GM03348 (cell line): ENCODE data around the gene ADCK2.
A peak's percentile ranks its signal among the peaks of the same experiment; 100 is the strongest.
"Not testable (repeated sequence)": the region's sequence is repeated elsewhere in the genome, so short reads cannot be mapped to it uniquely, and the experiment has no call there.

Experiments
- DNase-seq: peaks from one replicate; pipeline ENCODE4 v3.0.0; 2012; ENCODE audit warnings: low spot score

Gene ADCK2

DNA sequence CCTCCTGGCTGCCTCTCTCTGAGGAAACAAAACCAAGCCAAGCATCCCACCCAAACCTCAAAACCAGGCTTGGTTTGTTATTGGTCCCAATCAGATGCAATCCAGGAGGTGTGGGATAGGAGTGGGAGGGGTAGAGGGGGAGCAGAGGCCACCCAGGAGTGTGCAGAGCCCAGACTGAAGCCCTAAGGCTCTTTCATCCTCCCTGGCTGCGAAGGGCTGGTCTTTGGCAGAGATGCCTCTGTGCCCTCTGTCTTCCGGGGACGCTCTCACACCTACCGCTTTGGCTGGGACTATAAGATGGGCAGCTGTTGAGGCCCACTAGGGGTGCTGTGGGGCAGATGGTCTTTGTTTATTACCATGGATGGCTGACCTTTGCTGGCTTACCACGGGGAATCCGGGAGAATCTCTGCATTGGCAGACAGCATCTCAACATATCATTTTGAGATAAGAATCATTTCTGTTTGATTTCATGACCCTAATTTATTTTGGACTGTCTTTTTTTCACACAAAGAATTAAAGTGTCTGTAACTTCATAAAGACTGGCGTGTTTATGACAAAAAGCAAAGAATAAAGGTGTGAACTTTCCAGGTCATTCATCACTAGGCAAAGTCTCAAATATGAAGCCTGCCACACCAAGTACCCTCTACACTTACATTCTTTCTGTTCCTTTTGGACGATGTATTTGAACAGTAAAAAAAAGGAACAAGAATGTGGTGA, 25.7 kb upstream of the ADCK2 start:
- DNase-seq, result peak; percentile 57

DNA sequence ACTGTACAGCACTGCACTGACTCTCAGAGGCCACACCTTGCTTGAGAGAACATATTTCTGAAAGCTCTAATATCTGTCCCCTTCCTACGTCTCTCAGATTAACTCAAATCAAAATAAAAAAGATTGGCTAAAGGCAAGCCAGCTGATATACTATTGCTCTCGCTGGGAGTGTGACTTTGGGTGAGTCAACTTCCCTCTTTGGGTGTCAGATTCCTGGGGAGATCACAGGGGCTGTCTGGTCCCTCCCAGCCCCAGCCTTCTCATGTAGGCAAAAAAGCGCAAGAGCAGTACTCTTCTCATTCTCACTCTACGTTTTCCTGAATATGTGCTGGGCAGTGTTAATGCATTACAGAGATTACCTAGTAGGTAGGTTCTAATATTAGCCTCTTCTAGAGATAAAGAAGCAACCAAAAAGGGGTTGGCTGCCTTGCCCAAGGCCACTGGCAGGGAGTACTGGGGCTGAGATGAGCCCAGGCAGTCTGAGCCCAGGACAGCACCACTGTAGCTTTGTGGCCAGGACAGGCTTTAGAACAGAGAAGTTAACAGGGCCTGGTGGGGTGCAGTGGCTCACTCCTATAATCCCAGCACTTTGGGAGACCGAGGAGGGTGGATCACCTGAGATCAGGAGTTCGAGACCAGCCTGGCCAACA, 23.1 kb upstream of the ADCK2 start:
- no peak for DNase-seq

DNA sequence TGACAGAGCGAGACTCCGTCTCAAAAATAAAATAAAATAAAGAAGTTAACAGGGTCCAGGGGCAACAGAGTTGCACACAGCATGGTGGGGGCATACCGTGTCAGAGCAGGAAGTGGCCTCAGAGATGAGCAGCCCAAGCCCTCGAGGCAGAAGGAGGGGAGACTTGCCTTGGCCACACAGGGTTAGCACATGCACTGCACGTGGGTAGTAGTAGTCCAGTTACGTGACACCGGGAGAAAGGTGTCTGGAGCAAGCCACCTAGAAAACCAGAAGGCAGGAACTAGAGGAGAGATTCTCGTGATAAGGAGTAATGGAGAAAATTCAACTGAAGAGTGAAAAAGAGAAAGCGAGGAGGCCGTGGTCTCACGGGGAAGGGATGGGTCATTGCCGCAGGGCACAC, 22.4 kb upstream of the ADCK2 start:
- no peak for DNase-seq

DNA sequence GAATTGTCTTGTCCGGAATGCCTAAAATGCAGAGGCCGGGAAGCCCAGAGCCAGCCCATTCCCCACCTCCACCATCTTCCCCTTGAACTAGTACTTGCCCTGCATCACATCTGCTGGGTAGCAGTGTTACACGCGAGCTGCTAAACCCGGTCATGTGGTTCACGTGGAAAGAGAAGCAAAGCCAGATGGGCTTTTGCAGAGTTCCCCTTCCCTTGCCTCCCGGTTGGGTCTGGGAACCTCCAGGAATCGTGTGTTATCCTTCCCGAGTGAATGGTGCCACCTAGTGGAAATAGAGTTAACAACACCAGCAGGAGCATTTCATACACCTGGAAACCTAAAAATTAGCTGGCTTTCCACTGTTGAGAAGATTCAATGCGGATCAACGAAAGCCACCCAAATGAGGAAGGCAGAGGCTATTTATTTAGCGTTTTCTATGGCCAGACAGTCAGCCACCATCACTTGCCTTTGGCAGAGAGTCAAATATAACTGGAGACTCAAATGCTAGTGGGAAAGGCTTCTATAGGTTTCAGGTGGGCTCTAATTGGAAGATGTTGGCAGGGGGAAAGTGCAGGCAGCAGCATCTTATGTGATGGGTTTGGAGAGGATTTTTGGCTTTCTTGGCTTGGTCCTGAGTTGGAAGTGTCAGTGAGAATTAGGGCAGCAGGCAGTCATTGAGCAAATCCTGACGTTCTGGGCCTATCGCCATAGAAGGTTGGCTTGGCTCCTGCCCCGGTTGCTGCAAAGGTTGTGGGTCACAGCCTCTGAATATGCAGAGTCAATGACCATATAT, 19.2 kb upstream of the ADCK2 start:
- DNase-seq, result peak; percentile 88

DNA sequence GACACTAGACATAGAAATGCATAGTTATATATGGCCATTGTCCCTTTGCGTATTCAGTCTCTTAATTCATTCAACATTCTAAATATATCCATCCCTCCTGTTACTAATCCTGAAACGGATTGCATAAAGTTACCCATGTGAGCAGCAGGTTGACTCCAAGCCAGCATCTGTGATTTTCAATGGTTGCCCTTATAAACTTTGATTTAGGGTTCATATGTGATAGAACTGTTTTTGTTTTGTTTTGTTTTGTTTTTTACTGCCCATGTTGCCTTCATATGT, 18.7 kb upstream of the ADCK2 start:
- no peak for DNase-seq

DNA sequence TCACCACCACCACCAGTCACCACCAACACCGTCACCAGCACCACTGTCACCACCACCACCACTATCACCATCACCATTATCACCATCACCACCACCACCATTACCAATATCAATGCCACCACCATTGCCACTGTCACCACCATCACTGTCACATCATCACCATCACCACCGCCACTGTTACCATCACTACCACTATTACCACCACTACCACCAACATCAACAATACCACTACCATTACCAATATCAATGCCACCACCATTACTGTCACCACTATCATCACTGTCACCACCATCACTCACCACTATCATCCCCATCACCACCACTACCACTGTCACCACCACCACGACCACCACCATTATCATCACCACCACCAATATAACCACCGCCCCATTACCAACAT, 18.1 kb upstream of the ADCK2 start:
- DNase-seq, result no peak

DNA sequence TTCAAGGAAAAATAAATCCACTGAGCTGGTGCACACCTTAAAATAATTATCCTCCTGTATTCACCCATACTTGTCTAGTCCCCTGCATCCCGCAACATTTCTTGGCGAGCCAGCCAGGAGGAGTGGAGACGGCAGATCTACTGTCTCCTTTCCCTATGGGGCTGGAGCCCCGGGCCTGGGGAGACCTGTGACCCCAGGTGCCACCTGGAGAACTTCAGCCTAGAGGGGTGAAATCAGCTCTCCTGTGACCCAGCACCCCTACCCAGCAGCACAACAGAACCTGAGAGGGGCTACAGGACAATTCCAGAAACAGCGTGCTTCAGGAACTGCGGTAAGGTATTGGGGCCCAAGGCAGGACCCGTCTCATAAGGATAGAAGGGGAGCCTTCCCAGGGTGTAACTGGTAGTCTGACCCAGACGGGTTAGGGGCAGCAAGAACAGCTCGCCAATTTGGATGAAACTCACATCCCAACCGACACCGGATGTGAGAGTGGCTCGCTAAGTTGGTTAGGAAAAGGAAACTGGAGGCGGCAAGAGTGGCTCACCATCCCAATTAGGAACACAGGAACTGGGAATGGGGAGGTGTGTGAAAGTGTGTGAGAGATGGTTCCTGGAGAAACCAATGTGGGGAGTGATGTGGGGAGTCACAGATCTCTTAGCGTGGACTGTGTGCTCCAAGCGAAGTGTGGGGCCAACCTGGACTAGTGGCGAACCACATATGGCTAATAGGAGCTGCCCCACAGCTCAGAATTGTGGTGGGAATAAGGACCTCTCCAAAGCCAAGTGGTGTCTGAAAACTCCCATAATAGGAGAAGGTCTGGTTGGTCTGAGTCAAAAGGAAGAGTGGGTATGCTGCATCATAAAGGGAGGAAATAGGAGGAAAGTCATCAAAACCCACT, 17.0 kb upstream of the ADCK2 start:
- no peak for DNase-seq

DNA sequence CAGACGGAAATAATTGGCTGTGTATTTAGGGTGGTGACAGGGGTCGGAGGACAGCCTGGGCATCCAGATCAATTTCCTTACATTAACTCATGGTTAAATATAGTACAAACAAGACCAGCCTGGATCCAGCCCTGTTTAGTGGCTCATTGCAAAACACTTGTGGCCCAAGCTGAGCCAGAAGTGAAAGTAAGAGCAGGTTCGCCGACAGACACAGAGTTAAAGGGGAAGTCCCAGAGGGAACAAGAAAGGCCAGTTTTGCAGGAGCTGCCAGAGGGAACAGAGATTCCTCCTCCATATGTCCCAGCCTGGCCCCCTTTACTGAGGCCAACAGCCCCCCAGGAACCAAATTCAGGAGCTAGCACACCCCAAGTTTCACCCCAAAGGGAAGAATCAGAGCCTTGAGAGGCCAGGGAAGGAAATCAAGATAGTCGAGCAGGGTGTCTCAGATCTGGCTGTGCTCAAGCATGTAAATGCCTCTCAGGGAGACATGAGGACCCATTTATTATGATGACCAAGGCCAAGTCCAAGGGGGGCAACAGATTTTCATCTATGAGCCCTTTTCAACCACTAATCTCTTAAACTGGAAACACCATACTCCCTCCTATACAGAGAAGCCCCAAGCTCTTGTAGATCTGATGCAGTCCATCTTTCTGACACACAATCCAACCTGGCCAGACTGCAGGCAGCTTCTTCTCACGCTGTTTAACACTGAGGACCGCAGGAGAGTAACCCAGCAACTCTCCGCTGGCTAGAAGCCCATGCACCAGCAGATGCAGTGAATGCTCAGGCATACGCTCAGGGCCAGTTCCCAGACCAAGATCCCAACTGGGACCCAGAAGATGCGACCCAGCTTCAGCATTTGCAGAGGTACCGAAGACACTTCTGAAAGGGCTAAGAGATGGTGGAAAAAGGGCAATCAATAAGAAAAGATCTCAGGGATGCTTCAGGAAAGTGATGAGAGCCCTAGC, 15.9 kb upstream of the ADCK2 start:
- DNase-seq, result peak; percentile 49

DNA sequence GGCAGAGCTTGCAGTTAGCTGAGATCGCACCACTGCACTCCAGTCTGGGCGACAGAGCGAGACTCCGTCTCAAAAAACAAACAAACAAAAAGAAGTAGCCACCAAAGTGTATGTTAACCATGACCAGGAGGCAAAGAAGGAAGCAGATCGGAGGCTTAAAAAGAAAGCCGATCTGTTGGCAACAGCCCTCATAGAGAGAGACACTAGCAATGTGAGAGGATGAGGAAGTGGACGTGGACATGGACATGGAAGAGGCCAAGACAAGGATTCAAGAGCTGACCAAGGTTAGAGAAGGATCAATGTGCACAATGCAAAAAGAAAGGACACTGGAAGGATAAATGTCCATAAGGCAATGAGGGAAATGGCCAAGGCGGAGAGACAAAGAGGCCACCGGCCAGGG, 14.9 kb upstream of the ADCK2 start:
- DNase-seq, result no peak

DNA sequence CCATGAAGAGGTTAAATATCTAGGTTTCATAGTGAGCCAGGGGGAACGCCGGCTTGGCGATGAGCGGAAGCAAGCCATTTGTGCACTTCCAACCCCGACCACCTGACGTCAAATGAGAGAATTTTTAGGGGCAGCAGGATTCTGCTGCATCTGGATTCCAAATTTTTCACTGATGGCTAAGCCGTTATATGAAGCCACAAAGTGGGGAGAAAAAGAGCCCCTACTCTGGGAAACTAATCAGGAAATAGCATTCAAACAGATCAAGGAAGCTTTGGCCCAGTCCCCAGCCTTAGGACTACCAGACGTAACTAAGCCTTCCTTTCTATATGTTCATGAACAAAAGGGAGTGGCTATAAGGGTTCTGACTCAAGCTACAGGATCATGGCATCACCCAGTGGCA, 12.9 kb upstream of the ADCK2 start:
- DNase-seq, result no peak

DNA sequence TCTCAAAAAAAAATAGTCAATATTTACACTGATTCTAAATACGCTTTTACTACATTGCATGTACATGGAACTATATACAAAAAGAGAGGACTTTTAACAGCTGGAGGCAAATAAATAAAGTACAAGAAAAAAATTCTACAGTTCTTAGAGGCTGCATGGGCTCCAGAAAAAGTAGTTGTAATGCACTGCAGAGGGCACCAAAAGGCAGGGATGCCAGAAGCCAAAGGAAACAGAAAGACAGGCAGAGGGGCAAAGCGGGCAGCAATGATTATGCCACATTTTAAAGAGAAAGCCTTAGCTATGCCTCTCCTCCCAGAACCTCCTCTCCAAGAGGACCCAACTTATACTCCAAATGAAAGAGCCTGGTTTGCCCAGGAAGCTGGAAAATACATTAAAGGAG, 11.6 kb upstream of the ADCK2 start:
- DNase-seq, result no peak

DNA sequence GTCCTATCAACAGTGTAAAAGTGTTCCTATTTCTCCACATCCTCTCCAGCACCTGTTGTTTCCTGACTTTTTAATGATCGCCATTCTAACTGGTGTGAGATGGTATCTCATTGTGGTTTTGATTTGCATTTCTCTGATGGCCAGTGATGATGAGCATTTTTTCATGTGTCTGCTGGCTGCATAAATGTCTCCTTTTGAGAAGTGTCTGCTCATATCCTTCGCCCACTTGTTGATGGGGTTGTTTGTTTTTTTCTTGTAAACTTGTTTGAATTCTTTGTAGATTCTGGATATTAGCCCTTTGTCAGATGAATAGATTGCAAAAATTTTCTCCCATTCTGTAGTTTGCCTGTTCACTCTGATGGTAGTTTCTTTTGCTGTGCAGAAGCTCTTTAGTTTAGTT, 9.8 kb upstream of the ADCK2 start:
- not testable (repeated sequence) for DNase-seq

DNA sequence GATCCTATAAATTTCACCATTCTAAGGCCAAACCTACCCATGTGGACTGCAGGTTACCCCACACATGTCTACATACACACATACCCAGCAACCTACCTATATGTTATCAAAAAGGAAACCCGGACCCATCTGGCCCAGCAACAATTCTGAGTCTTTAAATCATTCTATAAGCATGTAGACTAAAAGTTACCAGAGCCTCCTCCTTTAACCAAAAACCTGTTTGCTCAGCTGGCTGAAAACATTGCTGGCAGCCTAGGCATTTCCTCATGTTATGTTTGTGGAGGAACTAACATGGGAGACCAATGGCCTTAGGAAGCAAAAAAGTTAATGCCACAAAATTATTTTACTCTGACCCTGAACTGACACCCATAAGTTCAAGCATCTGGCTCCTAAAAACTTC, 5.3 kb upstream of the ADCK2 start:
- DNase-seq, result no peak

DNA sequence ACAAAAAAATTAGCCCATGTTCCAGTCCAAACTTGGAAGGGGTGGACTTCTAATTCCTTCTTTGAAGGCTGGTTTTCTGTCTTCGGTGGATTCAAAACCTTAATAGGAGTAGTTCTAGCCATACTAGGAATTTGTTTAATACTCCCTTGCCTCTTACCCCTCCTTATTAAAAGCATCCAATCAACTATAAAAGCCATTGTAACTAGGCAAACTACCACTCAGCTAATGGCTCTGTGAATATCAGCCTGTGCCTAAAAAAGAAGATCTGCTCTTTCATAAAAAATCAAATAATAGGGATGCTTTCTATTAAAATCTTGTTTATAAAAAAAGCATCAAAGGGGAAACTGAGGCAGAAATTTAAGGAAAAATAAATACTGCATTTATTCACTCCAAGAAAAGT, 4.1 kb upstream of the ADCK2 start:
- no peak for DNase-seq

DNA sequence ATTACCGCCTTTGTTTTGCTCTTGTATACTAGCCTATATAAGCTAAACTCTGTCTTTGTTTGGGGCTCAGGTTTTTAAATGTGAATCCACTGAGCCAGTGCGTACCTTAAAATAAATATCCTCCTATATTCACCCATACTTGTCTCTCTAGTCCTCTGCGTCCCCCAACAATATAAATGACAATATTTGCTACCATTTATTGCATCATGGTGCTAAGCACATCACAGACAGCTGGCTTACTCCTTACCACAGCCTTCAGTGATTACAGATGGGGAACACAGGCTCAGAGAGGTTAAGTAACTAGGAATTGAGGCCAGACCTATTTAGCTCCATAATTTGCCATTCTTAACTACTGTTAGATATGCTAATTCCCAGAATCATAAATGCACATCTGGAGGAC, 3.4 kb upstream of the ADCK2 start:
- no peak for DNase-seq

DNA sequence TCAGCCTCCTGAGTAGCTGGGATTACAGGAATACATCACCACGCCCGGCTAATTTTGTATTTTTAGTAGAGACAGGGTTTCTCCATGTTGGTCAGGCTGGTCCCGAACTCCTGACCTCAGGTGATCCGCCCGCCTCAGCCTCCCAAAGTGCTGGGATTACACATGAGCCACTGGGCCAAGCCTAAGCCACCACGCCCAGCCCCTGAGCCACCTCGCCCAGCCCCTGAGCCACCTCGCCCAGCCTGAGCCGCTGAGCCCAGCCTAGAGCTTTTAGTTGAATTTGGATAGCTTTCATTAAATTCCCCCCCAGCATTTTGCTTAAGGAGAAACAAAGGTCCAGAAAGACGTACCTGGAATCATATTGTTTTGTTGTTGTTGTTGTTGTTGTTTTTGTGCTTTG, 2.9 kb upstream of the ADCK2 start:
- not testable (repeated sequence) for DNase-seq

DNA sequence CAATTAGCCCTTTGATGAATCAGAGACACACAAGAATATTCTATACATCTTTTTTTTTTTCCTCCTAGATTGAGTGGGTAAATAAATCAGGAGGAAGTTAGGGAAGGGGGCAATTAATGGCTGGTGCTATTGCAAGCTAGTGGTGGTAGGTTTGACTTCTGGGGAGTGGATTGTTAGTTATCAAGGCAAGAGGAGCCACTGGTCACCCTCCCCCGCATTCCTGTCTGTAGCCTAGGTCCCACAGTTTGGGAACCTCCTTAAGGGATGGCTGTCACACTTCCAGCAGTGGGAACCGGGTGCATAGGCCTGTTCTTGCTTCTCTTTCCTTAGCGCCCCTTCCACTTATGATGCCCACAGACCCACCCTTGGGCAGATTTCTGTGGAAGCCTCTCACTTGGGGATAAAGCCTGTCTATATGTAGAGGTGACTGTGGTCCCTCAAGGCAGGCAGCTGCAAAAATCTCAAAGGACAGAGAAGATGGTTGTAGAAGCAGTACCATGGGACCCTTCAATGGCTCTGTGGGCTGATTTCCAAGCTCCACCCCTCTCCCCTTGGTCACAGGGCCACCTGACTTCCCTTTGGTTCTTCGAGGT, 2.3 kb upstream of the ADCK2 start:
- DNase-seq, result no peak

DNA sequence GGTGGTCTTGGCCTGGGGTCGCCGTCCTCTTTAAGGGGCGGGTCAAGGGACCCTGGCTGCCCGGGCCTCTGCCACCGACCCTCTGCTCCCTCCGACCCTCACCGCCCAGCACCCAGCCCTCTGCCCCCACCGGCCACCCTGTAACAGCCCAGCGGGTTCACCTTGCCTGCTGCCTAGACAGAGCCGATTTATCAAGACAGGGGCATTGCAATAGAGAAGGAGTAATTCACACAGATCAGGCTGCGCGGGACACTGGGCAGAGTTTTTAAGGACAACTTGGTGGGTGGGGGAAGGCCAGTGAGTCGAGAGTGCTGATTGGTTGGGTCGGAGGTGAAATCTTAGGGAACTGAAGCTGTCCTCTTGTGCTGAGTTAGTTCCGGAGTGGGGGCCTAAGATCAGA, 779 bp upstream of the ADCK2 start:
- no peak for DNase-seq

DNA sequence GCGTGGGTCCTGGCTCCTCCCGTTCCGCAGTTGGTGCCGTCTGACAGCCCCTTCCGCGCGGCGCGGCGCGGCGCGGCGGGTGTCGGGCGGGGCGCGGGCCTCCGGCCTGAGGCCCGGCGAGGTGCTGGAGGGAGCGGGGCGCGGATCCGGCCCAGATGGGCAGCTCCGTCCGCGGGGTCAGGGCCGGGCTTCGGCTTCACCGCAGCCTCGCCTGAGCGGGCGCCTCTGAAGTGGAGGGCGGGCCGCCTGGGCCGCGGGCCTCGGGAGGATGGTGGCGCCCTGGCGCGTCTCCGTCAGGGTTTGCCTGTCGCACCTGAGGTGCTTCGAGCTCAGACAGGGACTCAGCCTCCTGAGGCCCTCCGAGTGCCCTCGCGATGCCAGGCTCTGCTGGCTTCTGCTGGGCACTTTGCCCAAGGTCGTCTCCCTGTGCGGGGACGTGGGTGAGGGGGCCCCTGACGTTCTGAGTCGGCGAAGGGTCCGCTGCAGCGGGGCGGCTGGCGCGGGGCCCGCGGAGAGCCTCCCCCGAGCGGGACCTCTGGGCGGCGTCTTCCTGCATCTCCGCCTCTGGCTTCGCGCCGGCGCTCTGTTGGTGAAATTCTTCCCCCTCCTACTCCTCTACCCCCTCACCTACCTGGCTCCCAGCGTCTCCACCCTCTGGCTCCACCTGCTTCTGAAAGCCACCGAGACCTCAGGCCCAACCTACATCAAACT, 473 bp downstream of the ADCK2 start:
- DNase-seq, result peak; percentile 67

DNA sequence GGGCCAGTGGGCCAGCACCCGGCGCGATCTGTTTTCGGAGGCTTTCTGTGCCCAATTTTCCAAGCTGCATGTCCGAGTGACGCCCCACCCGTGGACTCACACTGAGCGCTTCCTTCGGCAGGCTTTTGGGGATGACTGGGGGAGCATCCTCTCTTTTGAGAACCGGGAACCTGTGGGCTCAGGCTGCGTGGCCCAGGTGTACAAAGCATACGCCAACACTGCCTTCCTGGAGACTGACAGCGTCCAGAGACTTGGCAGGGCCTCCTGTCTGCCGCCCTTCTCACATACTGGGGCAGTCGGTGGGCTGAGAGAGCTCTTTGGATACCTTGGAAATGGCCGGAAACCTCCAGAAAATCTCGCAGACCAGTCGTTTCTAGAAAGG, 1.0 kb downstream of the ADCK2 start:
- no peak for DNase-seq
